Measurements from ENCODE around the gene MARCHF11.

MARCHF11 gene

GRCh38 chr5:16179511-16179935 is at the start of gene MARCHF11:
Gene MARCHF11, minus strand, starts transcription at chr5:16179791. Its CDS starts 216 bp downstream, at chr5:16179575.
- no peak for DNase-seq

DNA sequence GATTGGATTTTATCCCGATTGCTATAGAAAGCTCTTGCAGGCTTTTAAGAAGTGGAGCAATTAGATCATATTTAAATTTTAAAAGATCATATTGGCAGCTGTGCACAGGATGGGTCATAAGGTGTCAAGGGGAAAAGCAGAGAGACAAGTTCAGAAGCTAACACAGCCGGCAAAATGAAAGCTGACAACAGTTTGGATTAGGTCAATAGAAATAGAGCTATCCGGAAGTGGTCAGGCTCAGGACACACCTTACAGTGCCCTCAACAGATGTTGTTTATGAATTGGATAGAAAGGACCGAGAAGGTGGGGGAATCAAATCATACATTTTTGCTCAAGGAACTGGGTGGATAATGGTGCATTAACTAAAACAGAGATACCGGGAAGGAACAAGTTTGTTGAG is 46.3 kb upstream of the MARCHF11 start:
- no peak for DNase-seq

- DNase-seq, result no peak
Measured at GRCh38 chr5:16192311-16192710, 12.7 kb upstream of the MARCHF11 start.

- DNase-seq, result no peak
Measured at GRCh38 chr5:16180789-16181082, 1.1 kb upstream of the MARCHF11 start.

DNA sequence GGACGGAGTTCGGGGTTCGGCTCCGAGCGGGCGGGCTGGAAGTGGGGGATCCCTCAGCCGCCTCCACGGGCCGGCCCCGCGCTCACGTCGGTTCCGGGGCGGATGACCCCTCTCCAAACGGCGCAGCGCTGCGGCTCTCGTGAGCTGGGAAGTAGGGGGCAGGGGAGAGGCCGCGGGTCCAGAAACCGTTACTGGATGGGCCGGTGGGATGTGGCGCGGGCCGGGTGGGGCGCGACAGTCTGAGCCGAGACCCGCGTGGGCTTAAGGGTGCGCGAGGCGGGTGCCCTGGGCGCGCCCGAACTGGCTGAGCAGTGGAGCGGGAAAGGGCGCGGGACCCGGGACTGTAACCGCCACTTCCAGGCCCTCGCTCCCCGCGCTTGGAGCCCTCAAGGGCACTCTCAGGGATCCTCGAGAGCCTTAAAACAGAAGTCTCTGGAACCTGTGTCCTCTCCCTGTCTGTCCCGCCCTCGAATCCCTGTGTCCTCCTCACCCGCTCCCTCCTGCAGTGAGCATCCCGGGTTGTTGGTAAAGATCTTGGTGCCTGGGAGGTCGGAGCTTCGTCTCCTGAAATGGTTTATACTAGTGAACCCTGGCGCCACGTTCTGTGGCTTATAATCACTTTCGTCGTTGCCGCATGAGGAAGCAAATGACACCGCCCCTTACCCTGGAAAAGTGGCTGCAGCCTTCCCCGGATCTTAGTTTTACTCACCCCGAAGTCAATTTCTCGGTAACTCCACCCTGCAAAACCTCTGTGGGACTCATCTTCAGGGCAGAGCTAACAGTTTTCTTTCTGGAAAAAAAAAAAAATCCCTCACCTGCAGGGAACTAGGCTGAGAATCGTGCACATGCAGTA is 571 bp upstream of the MARCHF11 start:
- no peak for DNase-seq

DNA sequence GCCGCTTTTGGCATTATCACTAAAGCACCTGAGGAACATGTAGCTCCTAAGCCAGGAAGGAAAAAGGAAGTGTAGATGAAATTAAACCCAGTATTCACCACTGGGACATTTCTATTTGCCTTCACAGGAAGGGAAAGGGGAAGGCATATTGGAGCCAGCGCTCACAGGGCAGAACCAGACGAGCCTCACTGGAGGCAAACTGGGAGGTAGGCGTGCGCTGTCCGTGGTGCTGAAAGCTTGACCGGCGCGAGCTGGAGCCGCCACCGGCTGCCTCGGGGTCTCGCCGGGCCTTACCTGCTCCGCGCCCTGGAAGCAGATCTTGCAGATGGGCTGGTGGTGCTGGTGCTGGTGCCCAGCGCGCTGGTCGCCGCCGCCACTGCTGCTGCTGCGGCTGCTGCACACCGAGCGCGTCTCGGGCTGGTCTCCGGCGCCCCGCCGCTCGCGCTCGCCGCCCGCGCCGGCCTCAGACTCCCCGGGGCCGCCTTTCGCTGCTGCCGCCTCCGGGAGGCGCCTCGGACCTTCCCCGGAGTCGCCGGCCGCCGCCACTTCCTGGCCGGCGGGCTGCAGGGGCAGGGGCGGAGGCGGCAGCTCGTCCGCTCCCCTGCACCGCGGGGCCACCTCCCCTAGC is 732 bp downstream of the MARCHF11 start:
- DNase-seq, result no peak

- DNase-seq, result no peak
Measured at GRCh38 chr5:16169550-16169949, 10.0 kb downstream of the MARCHF11 start.

GRCh38 chr5:16160706-16161105 is 18.9 kb downstream of the MARCHF11 start:
- no peak for DNase-seq

GRCh38 chr5:16159636-16160035 is 20.0 kb downstream of the MARCHF11 start:
- DNase-seq, result no peak

DNA sequence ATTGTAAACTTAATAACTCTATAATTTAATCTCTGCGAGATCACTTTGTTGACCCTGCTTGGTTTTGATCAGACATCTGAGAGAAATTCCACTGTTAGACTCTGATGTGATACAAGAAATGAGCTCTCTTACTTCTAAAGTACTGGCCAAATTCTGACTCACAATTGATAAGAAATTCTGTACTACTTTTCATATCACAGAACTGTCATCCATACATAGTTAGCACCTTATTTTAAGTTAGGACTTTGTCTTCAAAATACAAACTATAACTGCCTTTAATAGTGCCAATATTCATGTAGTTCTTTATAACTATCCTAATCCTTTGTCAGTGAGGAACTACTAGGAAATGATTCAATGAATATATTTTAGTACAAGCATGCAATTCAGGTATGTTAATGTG is 23.4 kb downstream of the MARCHF11 start:
- no peak for DNase-seq

- no peak for DNase-seq
Measured at GRCh38 chr5:16152601-16153568, 26.7 kb downstream of the MARCHF11 start.

- DNase-seq, result no peak
Measured at GRCh38 chr5:16149621-16150020, 30.0 kb downstream of the MARCHF11 start.

GRCh38 chr5:16147179-16147900 is 32.3 kb downstream of the MARCHF11 start:
- DNase-seq, result no peak

DNA sequence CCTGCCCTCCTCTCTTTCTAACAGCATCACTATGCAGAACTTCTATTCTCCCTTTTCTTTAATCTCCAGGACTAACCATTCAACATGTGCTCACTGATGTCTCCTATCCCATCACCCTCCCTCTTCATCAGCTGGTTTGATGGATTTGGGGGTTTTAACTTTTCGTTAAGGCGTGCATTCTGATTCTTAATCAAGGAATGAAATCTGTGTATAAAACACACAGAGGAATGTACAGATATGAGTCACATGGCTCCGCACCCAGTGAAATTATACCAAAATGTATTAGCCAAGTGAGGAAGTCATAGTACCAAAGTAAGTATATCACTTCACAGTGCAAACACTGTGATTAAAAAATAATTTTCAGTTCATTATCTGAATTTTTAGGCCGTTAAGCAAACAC is 35.2 kb downstream of the MARCHF11 start:
- DNase-seq, result no peak

GRCh38 chr5:16143361-16144049 is 36.1 kb downstream of the MARCHF11 start:
- no peak for DNase-seq

DNA sequence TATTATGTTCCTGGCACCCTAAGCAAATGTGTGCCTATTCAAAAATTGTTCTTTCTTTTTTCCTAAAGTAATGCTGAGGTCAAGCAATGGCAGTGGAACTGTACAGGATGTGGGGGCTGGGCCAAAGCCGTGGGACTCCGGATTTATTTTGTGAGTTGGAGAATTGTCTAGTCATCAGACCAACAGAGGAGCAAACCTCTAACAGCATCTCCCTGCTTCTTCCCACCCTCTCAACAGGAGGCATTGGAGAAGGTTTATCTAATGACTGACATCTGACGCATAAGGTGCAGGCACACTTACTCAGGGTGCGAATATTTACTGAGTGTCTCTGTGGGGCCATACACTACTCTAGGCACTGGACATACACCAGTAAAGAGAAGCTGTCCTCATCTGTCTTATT is 38.6 kb downstream of the MARCHF11 start:
- no peak for DNase-seq

DNA sequence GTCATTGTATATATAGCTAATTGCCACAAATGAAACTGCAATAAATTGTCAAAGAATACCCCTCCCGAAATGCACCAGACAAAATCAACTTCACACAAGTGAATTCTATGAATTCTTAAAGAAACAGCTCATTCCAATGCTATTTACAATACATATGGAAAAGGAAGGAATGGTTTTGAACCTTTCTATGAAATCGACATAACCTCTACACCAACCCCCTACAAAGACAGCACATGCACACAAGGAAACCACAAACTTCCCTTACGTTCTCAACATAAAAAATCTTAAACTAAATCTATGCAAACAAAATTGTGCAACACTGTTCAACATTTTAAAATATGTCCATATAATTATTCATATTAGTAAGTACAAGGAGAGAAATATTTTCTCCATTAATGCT is 39.2 kb downstream of the MARCHF11 start:
- DNase-seq, result no peak

GRCh38 chr5:16137177-16137576 is 42.4 kb downstream of the MARCHF11 start:
- DNase-seq, result no peak

- DNase-seq, result no peak
Measured at GRCh38 chr5:16135506-16135905, 44.1 kb downstream of the MARCHF11 start.

DNA sequence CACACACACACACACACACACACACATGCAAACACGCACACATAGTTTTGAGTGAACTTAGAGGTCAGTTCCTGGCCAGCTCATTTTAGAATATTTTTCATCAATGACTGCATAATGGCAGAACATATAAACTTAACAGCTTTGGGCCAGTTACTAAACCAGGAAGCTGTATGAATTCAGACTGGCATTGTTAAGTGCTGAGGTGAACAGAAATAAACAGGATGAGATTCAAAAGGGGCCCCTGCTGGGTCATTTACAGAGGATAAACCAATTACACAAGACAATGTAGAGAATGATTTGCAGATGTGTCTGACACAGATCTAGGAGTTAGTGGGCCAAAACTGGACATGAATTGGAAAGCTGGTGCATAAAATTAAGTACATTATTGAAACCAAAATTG is 44.6 kb downstream of the MARCHF11 start:
- no peak for DNase-seq

GRCh38 chr5:16134204-16134603 is 45.4 kb downstream of the MARCHF11 start:
- no peak for DNase-seq

GRCh38 chr5:16131878-16132277 is 47.7 kb downstream of the MARCHF11 start:
- DNase-seq, result no peak
